Effector CD8-positive, alpha-beta T cell (primary cell): Measurements from ENCODE around the gene PAPPA.

ENCODE experiments used
- DNase-seq: peaks from one replicate; lab custom pipeline; 2025; lab: John Stamatoyannopoulos, UW

Gene PAPPA

DNA sequence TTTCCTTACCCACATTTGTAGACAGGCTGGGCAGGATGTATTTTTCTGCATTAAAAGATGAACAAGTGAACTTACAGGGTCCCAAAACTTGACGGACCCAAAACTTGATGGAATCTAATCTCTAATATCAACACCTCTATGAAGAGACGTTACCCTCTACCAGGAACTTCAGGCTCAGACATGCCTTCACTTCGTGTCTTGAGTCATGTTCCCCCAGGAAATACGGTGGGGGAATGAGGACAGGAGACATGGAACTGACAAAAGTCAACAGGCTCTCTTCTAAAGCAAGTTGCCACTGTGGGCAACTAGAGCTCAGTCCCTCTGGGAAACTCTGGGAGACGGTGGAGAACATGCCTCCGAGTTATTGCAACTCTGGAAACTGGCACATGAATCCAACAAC, 196.1 kb downstream of the PAPPA start:
- DNase-seq: no peak

DNA sequence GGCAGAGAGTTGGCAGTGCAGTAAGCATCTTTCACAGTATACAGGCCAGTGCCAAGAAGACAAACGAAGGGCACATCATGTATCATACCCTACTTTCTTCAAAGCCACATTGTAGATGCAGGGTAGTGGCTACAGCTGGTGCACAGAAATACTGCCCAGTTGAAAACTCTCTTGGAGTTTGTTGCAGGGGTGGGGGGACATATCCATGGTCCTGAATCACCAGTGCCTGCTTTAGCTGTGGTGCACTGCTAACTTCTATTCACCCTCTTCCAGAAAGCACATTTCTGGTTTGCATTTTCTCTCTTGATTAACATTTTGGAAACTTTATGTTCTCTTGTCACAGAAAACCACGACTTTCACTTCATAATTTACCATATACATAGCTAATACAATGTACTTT, 196.6 kb downstream of the PAPPA start:
- DNase-seq: no peak

DNA sequence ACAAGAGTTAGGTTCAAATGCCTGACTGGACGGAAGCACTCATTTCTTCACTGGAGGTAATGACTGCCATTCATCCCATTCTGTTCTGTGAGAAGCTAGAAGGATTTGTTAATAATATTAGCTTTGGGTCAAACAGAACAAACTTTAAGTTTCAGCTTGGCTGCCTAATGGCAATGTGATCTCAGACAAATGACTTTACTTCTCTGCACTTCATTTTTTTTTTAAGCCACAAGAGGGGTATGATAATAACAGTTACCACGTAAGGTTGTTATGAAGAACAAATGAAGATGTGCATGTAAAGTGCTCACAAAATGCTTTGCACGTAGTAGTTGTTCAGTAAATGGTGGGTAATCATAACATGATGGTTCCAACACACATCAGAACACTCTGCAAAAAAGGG, 199.4 kb downstream of the PAPPA start:
- no peak for DNase-seq

GRCh38 chr9:116355153-116355921, 201.7 kb downstream of the PAPPA start:
- DNase-seq: no peak

DNA sequence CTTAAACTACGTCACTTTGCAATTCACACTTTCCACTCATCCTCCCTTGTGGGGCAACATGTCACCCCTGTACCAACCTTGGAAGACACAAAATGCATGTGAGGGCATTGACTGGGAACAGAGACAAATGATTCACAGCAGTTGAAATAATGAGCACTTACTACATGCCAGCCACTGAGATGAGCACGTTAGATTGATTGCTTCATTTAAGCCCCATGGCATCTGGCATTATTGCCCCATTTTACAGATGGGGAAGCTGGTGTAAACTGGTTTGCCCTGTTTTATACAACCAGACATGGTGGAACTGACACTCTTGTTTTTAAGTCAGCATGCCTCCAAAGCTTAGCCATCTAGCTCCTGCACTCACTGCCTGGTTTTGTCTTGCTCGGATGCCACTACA, 204.7 kb downstream of the PAPPA start:
- no peak for DNase-seq

- no peak for DNase-seq
These were observed 206.4 kb downstream of the PAPPA start for GRCh38 chr9:116360016-116360415.

GRCh38 chr9:116360989-116361388, 207.4 kb downstream of the PAPPA start:
- no peak for DNase-seq

DNA sequence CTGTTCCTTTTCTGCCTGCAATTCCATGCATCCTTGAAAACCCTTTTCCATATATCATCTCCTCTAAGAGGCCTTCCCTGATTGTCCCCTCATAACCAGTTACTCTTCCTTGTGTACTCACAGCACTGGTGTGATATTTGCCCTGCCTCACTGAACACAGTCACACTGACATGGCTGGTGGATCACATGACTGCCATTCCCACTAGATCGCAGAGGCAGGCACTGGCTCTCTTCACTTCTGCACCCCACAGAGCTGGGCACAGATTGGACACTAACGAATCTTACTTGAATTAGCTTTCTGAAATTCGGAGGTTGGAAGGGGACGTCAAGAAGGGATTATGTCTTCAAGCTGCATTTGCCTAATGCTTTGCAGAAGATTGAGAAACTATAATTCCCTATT, 208.0 kb downstream of the PAPPA start:
- no peak for DNase-seq

DNA sequence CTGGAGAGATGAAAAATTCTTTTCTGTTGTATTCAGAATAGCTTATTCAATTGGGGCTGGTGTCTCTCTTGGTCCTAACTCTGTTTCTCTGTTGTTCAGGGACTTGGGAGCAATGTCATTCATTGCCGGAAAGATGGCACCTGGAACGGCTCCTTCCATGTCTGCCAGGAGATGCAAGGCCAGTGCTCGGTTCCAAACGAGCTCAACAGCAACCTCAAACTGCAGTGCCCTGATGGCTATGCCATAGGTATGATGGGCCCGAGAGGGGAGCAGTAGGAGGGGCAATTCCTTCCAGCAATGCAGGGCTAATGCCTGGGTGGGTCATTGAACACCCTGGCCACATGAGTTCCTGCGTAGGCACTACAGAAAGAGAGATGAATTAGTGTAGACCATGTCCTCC, 208.9 kb downstream of the PAPPA start:
- DNase-seq: no peak

DNA sequence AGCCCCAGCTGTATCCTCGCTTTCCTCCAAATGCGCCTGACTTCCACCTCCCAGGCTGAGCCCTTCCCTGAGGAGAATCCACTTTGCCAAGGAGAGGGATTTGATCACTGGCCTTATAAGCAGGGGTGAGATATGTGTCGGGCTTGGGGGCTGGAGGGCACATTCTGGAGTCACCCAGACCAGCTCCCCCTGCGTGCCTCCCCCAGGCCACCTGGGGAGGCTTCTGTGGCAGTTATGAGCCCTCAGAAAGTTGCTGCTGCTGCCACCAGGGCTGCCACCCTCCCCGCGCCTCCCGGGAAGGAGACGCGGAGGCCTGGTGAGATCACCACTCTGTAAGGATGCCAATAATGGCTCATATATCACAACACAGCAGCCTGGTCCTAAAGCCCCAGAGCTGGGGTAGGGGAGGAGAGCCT, 211.5 kb downstream of the PAPPA start:
- DNase-seq: no peak

GRCh38 chr9:116366241-116366640, 212.7 kb downstream of the PAPPA start:
- DNase-seq: no peak

DNA sequence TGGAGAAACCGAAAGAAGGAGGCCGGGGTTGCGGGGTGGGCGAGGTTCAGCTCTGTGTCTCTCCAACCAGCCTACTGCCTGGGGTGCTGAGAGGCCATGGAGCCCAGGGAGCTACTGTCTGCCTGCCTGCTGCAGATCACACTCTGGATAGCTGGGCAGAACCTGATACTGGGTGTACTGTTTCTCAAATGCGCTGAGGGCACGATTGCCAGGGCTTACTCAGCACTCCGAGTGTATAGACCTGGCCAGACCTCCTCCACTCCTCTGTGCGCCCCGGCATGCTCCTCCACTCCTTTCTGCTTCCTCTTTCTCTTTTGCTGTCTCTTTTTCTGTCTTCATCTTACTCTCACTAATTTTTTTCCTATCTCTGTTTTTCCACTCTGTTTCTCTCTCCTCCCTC, 215.1 kb downstream of the PAPPA start:
- DNase-seq: no peak

DNA sequence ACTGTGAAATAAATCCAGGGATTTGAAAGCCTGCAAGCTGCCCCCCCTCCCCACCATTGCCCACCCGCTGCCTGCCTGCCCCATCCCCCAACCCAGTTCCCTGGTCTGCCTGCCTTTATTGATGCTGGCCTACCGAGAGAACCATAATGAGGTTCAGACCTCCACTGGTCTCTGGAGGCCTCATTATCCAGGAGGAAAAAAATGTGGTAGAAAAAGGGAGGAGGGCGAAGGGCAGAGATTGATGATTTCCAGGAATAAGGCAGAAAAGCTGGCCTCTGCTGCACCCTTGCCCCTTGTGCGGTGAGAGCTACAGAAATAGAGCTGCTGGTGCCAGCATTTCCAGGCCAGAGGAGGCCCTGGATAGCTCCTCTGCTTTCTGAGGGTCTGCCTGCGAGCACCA, 216.1 kb downstream of the PAPPA start:
- no peak for DNase-seq

- DNase-seq: no peak
These were observed 217.0 kb downstream of the PAPPA start for GRCh38 chr9:116370556-116370955.

DNA sequence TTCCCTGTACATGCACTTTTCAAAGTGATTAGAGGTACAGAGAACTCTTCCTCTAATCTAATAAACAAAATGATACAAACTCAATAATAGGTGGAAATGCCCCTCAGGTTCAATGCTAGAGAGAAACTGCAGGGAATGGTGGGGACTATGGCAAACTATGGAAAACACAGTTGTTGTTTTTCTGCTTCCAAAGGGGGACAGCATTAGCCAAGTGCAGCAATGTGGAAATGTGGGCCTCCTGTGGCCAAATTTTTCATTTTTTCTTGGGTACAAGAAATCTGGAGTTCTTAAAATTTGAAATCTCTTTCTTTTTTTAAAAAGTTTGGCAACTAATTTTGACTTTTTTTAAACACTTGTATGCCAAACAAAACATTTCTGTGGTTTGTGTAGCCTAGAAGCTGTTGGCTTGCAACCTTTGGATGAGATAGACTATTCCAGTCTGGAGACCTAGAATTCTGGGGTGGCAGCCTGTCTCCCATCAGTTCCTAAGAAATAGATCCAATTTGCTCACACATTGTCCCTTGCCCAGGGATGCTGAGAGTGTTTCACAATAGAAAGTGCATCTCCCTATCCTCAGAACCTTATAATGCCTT, 218.6 kb downstream of the PAPPA start:
- no peak for DNase-seq

GRCh38 chr9:116372786-116373185, 219.2 kb downstream of the PAPPA start:
- no peak for DNase-seq

GRCh38 chr9:116377179-116377798, 223.7 kb downstream of the PAPPA start:
- no peak for DNase-seq

GRCh38 chr9:116378873-116379272, 225.3 kb downstream of the PAPPA start:
- no peak for DNase-seq

DNA sequence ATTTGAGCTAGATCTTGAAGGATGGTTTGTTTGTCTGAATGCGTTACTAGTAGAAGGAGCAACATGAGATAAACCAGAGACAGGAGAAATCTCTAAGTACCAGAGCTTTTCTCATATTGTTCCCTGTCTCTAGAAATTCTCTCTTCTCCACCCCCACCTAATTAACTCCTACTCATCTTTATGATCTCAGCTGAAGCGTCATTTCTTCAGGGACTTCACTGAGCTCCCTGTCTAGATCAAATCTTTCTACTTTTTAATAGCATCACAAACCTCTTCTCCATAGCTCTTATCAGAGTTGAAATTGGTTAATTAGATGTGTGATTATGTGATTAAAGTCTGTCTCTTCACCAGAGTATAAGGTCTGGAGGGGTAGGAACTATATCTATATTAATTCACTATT, 226.2 kb downstream of the PAPPA start:
- no peak for DNase-seq

- DNase-seq: no peak
These were observed 227.0 kb downstream of the PAPPA start for GRCh38 chr9:116380496-116380995.

- no peak for DNase-seq
These were observed 227.8 kb downstream of the PAPPA start for GRCh38 chr9:116381350-116381749.

DNA sequence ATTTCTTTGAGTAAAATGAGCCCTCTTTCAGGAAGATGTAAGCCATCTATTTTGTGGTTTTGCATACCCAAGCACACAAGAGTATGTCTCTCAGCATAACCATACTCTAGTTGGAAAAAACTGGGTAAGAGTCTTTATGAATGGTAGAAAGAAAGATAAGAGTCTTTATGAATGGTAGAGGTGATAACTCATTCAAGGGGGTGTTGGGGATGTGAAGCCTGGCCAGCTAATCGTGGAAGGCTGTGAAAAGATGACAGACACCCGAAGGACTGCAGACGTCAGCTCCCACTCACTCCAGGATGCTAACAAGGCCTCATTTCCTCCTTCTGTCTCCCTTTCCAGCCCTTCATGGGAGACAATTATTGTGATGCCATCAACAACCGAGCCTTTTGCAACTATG, 228.5 kb downstream of the PAPPA start:
- DNase-seq: no peak

- DNase-seq: no peak
These were observed 229.5 kb downstream of the PAPPA start for GRCh38 chr9:116383133-116383532.
